Nephron progenitor cell (in vitro differentiated cells): ENCODE measurements around the gene INS.

Experiments used
- DNase-seq: peaks from one replicate; pipeline ENCODE4 v3.0.0; 2021
- H3K27ac Mint-ChIP-seq: 2 replicates; pipeline ENCODE4 v1.8.0; 2021; ENCODE audit warnings: mild to moderate bottlenecking, moderate library complexity, mixed read lengths
- H3K27me3 Mint-ChIP-seq: 2 replicates; pipeline ENCODE4 v1.8.0; 2021; ENCODE audit warnings: mild to moderate bottlenecking, low read depth, mixed read lengths; ENCODE audit not compliant: poor library complexity
- H3K36me3 Mint-ChIP-seq: 2 replicates; pipeline ENCODE4 v1.8.0; 2021; ENCODE audit warnings: low read depth, mixed read lengths
- H3K4me1 Mint-ChIP-seq: 2 replicates; pipeline ENCODE4 v1.8.0; 2021; ENCODE audit warnings: mixed read lengths
- H3K4me3 Mint-ChIP-seq: 2 replicates; pipeline ENCODE4 v1.8.0; 2021; ENCODE audit warnings: mild to moderate bottlenecking, moderate library complexity, mixed read lengths
- H3K9me3 Mint-ChIP-seq: 2 replicates; pipeline ENCODE4 v1.8.0; 2021; ENCODE audit warnings: mild to moderate bottlenecking, moderate library complexity, mixed read lengths
- CTCF ChIP-seq: fragments of 200-600 bp; sonication (generic); IDR thresholded peaks from 2 replicates; pipeline ENCODE4 v1.5.0; 2021; ENCODE audit warnings: antibody characterized with exemption

INS gene

GRCh38 chr11:2185324-2186085 is 24.5 kb upstream of the INS start:
- H3K27ac Mint-ChIP-seq, result no peak overlapping the region

DNA sequence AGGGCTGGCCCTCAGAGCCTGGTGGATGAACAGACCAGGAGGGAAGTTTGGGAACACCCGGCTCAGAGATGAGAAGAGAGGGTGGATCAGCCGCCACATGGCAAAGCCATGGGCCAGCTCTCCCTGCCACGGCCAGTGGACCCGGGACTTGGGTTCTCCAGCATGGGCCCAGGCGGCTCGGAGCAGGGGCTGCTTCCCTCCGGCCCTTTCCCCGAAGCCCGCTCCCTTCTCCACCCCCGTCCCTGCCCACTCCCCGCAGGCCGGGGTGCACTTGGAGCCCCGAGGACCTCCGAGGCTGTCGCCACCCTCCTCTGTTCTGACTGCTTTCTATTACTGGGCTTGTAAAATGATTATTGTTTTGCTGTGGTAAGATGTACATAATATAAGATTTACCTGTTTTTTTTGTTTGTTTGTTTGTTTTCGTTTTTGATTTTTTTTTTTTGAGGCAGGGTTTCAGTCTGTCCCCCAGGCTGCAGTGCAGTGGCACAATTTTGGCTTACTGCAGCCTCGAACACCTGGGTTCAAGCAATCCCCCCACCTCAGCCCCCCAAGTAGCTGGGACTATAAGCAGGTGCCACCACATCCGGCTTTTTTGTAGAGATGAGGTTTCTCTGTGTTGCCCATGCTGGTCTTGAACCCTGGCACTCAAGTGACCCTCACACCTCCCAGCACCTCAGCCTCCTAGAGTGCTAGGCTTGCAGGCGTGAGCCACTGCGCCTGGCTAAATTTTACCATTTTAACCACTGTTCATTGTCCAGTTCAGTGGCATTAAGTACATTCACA is 21.9 kb upstream of the INS start:
- Mint-ChIP-seq H3K4me3 (no peak overlapping the region), H3K27ac (no peak overlapping the region), H3K27me3 (peaks cover 16% of the 10 kb centered on the region), H3K4me1 (peaks cover 37% of the 10 kb centered on the region), H3K36me3 (no peaks in the 10 kb centered on the region), H3K9me3 (no peaks in the 10 kb centered on the region)
- TF ChIP-seq CTCF, result no peak
- no peak for DNase-seq

More at GRCh38 chr11:2185324-2186085, 24.5 kb upstream of the INS start:
- H3K27me3 Mint-ChIP-seq, result peaks cover 19% of the 10 kb centered on the region
- no peak for TF ChIP-seq CTCF
- H3K36me3 Mint-ChIP-seq, result no peaks in the 10 kb centered on the region
- DNase-seq, result no peak
- H3K4me1 Mint-ChIP-seq, result peaks cover 27% of the 10 kb centered on the region
- H3K9me3 Mint-ChIP-seq, result no peaks in the 10 kb centered on the region
- no peak overlapping the region for H3K4me3 Mint-ChIP-seq

DNA sequence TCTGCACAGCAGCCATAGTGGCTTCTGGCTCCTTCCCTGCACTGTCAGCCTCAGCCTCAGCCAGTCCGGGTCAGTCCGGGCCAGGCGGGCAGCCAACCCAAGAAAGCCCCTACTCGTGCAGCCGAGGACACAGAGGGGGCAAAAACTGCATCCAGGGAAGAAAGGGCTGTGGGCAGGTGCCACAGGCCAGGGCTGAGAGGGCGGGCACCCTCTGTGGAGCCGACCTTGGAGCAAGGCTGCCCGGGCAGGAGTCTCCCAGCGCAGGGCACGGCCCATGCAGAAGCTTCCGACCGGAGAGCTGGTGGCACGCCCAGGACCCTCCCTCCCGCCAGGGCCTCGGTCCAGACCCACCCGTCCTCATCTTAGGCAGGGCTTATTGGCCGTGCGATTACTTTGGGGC is 21.1 kb upstream of the INS start:
- H3K27ac Mint-ChIP-seq, result no peak overlapping the region
- DNase-seq, result no peak
- peaks cover 37% of the 10 kb centered on the region for H3K4me1 Mint-ChIP-seq
- no peak for TF ChIP-seq CTCF
- no peaks in the 10 kb centered on the region for H3K36me3 Mint-ChIP-seq
- H3K9me3 Mint-ChIP-seq, result no peaks in the 10 kb centered on the region
- peaks cover 16% of the 10 kb centered on the region for H3K27me3 Mint-ChIP-seq
- no peak overlapping the region for H3K4me3 Mint-ChIP-seq

DNA sequence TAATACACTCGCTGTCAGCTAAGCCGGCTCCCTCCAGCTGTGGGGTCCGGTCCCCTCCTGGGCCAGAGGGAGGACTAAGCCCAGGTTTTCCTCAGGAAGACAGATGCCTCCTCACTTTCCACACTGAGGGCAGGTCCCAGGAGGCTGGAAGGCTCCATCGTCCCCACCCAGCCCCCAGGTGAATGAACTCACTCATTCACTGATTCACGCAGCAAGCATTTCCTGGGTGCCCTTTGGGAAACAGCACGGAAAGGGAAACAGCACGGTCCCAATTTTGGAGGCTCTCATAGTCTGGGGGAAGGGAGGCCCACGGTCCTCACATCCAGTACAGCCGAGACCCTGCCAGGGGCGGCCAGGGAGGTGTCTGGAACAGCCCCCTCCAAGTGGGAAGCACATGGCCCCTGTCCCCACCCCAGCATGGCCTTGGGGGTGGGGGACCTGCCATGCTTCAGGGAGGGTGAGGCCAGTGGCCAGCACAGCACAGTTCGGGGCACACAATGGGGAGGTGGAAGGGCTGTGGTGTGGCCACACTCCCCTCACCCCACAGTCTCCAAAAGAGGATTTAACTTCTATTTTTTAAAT is 19.9 kb upstream of the INS start:
- no peak for DNase-seq
- no peak overlapping the region for H3K27ac Mint-ChIP-seq
- H3K27me3 Mint-ChIP-seq, result peaks cover 13% of the 10 kb centered on the region
- H3K36me3 Mint-ChIP-seq, result no peaks in the 10 kb centered on the region
- peaks cover 43% of the 10 kb centered on the region for H3K4me1 Mint-ChIP-seq
- H3K9me3 Mint-ChIP-seq, result no peaks in the 10 kb centered on the region
- H3K4me3 Mint-ChIP-seq, result no peak overlapping the region
- TF ChIP-seq CTCF, result no peak

- H3K9me3 Mint-ChIP-seq, result no peaks in the 10 kb centered on the region
- H3K4me3 Mint-ChIP-seq, result no peak overlapping the region
- no peak for TF ChIP-seq CTCF
- H3K27me3 Mint-ChIP-seq, result peaks cover 13% of the 10 kb centered on the region
- H3K27ac Mint-ChIP-seq, result no peak overlapping the region
- H3K36me3 Mint-ChIP-seq, result no peaks in the 10 kb centered on the region
- no peak for DNase-seq
- peaks cover 43% of the 10 kb centered on the region for H3K4me1 Mint-ChIP-seq
Measured at GRCh38 chr11:2180347-2180746, 19.3 kb upstream of the INS start.
